ENCODE data around the gene ZDHHC11B. TPM values are rescaled to one million over a fixed set of nuclear protein-coding genes. Genes with fewer than 3 reads are reported as not detected.
"Not testable (repeated sequence)": the region's sequence is repeated elsewhere in the genome, so short reads cannot be mapped to it uniquely, and the experiment has no call there.

ZDHHC11B gene
- polyA plus RNA-seq, 1 donor from 2014 or later = 9.9 TPM

DNA sequence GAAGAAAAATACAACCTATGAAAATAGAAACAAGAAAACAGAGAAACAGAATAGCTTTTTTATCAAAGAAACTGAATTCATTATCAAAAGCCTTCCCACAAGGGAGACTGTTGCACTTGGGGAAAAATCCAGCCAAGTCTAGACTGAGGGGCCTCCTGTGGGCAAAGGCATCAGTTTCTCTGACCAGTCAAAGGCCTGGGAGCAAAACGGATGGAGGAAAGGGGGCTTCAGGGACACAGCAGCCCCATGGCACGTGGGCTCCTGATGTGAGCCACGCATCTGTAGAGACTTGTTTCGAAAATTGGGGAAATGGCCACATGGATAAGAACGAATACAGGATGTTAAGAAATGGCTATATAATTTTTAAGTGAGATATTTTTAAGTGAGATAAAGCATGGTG lies 21.1 kb downstream of the ZDHHC11B start:
- peaks cover 24% of the 10 kb centered on the region for H3K36me3 ChIP-seq (ENCODE audit: insufficient read depth, low read length)
- no peak overlapping the region for H3K27ac ChIP-seq (ENCODE audit: low read length)
- TF ChIP-seq, protein P1, sequence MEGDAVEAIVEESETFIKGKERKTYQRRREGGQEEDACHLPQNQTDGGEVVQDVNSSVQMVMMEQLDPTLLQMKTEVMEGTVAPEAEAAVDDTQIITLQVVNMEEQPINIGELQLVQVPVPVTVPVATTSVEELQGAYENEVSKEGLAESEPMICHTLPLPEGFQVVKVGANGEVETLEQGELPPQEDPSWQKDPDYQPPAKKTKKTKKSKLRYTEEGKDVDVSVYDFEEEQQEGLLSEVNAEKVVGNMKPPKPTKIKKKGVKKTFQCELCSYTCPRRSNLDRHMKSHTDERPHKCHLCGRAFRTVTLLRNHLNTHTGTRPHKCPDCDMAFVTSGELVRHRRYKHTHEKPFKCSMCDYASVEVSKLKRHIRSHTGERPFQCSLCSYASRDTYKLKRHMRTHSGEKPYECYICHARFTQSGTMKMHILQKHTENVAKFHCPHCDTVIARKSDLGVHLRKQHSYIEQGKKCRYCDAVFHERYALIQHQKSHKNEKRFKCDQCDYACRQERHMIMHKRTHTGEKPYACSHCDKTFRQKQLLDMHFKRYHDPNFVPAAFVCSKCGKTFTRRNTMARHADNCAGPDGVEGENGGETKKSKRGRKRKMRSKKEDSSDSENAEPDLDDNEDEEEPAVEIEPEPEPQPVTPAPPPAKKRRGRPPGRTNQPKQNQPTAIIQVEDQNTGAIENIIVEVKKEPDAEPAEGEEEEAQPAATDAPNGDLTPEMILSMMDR (IDR thresholded peaks at IDR 0.05; ENCODE audit: poor library complexity, severe bottlenecking) = no peak
- no peak for TF ChIP-seq EP300 (conservative IDR thresholded peaks at IDR 0.05; ENCODE audit: poor library complexity, severe bottlenecking)
- no peak for TF ChIP-seq TAF1 (IDR thresholded peaks at IDR 0.05; ENCODE audit: low read depth)
- TF ChIP-seq RAD21 (conservative IDR thresholded peaks at IDR 0.05) = no peak
- no peak for TF ChIP-seq POLR2AphosphoS5 (IDR thresholded peaks at IDR 0.05)
- no peak for TF ChIP-seq MXI1 (conservative IDR thresholded peaks at IDR 0.05; ENCODE audit: poor library complexity, severe bottlenecking)
- TF ChIP-seq, protein P2, sequence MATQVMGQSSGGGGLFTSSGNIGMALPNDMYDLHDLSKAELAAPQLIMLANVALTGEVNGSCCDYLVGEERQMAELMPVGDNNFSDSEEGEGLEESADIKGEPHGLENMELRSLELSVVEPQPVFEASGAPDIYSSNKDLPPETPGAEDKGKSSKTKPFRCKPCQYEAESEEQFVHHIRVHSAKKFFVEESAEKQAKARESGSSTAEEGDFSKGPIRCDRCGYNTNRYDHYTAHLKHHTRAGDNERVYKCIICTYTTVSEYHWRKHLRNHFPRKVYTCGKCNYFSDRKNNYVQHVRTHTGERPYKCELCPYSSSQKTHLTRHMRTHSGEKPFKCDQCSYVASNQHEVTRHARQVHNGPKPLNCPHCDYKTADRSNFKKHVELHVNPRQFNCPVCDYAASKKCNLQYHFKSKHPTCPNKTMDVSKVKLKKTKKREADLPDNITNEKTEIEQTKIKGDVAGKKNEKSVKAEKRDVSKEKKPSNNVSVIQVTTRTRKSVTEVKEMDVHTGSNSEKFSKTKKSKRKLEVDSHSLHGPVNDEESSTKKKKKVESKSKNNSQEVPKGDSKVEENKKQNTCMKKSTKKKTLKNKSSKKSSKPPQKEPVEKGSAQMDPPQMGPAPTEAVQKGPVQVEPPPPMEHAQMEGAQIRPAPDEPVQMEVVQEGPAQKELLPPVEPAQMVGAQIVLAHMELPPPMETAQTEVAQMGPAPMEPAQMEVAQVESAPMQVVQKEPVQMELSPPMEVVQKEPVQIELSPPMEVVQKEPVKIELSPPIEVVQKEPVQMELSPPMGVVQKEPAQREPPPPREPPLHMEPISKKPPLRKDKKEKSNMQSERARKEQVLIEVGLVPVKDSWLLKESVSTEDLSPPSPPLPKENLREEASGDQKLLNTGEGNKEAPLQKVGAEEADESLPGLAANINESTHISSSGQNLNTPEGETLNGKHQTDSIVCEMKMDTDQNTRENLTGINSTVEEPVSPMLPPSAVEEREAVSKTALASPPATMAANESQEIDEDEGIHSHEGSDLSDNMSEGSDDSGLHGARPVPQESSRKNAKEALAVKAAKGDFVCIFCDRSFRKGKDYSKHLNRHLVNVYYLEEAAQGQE (IDR thresholded peaks at IDR 0.05; ENCODE audit: borderline replicate concordance) = no peak
- no peak for TF ChIP-seq EZH2 (IDR thresholded peaks at IDR 0.05; ENCODE audit: borderline replicate concordance, insufficient read depth, low read length, poor library complexity, severe bottlenecking)
- no peak for TF ChIP-seq SMC3 (conservative IDR thresholded peaks at IDR 0.05; ENCODE audit: poor library complexity)
- H4K20me1 ChIP-seq (ENCODE audit: insufficient read depth) = no peaks in the 10 kb centered on the region
- H3K79me2 ChIP-seq (replicated peaks; ENCODE audit: insufficient read depth, low read length) = no peaks in the 10 kb centered on the region
- H3K27me3 ChIP-seq (ENCODE audit: insufficient read depth, low read depth, low read length) = no peaks in the 10 kb centered on the region
- no peak overlapping the region for H2AFZ ChIP-seq (ENCODE audit: low read depth, low read length)
- no peak overlapping the region for H3K9ac ChIP-seq (ENCODE audit: low read length)
- no peaks in the 10 kb centered on the region for H3K9me3 ChIP-seq (ENCODE audit: low read length)
- H3F3A ChIP-seq (ENCODE audit: insufficient read depth, low read length, poor library complexity, severe bottlenecking) = no peaks in the 10 kb centered on the region
- no peak overlapping the region for H3K4me2 ChIP-seq (ENCODE audit: low read length)
- no peaks in the 10 kb centered on the region for H3K9me2 ChIP-seq (ENCODE audit: insufficient read depth, low read length)
- H3K4me3 ChIP-seq (ENCODE audit: low read length) = no peak overlapping the region

DNA sequence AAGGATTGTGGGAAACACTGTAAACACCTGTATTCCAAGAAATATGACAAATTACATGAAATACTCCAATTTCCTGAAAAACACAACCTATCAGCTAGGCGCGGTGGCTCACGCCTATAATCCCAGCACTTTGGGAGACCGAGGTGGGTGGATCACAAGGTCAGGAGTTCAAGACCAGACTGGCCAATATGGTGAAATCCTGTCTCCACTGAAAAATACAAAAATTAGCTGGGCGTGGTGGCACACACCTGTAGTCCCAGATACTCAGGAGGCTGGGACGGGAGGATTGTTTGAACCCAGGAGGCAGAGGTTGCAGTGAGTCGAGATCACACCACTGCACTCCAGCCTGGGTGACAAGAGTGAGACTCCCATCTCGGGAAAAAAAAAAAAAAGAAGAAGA lies 21.5 kb downstream of the ZDHHC11B start:
- H3F3A ChIP-seq (ENCODE audit: insufficient read depth, low read length, poor library complexity, severe bottlenecking); H3K9ac ChIP-seq (ENCODE audit: low read length); H4K20me1 ChIP-seq (ENCODE audit: insufficient read depth); H3K9me2 ChIP-seq (ENCODE audit: insufficient read depth, low read length); H3K27me3 ChIP-seq (ENCODE audit: insufficient read depth, low read depth, low read length); H3K4me2 ChIP-seq (ENCODE audit: low read length); H2AFZ ChIP-seq (ENCODE audit: low read depth, low read length); H3K4me3 ChIP-seq (ENCODE audit: low read length); H3K27ac ChIP-seq (ENCODE audit: low read length); H3K9me3 ChIP-seq (ENCODE audit: low read length); H3K79me2 ChIP-seq (replicated peaks; ENCODE audit: insufficient read depth, low read length): not testable (repeated sequence)
- peaks cover 24% of the 10 kb centered on the region for H3K36me3 ChIP-seq (ENCODE audit: insufficient read depth, low read length)
